H9 (cell line): ENCODE data around the gene OVOL2. TPM values are rescaled to one million over a fixed set of nuclear protein-coding genes. Genes with fewer than 3 reads are reported as not detected.

Source experiments
- DNase-seq: peaks from one replicate; pipeline ENCODE4 v3.0.0-alpha.2; 2017
- H2AFZ ChIP-seq: one replicate; pipeline ENCODE4 v1.6.1; 2013; ENCODE audit warnings: mild to moderate bottlenecking, low read length, control low read depth, moderate library complexity
- H2AK5ac ChIP-seq: 2 replicates; pipeline ENCODE4 v1.6.1; 2013; ENCODE audit warnings: low read length, control low read depth, mixed read lengths; ENCODE audit not compliant: insufficient read length
- H2BK120ac ChIP-seq: one replicate; pipeline ENCODE4 v1.6.1; 2013; ENCODE audit warnings: low read depth, mild to moderate bottlenecking, low read length, control low read depth, inconsistent platforms; ENCODE audit not compliant: poor library complexity, severe bottlenecking
- H2BK12ac ChIP-seq: 2 replicates; pipeline ENCODE4 v1.6.1; 2013; ENCODE audit warnings: low read length, control low read depth, mixed read lengths, low read depth; ENCODE audit not compliant: insufficient read length
- H2BK15ac ChIP-seq: 2 replicates; pipeline ENCODE4 v1.6.1; 2013; ENCODE audit warnings: low read depth, low read length, control low read depth
- H2BK20ac ChIP-seq: one replicate; pipeline ENCODE4 v1.6.1; 2013; ENCODE audit warnings: low read depth, mild to moderate bottlenecking, low read length, control low read depth, inconsistent platforms; ENCODE audit not compliant: poor library complexity, severe bottlenecking
- H2BK5ac ChIP-seq: 2 replicates; pipeline ENCODE4 v1.6.1; 2013; ENCODE audit warnings: low read length, control low read depth, mixed read lengths; ENCODE audit not compliant: insufficient read length
- H3K14ac ChIP-seq: 2 replicates; pipeline ENCODE4 v1.6.1; 2013; ENCODE audit warnings: low read length, control low read depth; ENCODE audit not compliant: insufficient read depth
- H3K18ac ChIP-seq: 2 replicates; pipeline ENCODE4 v1.6.1; 2013; ENCODE audit warnings: low read depth, mild to moderate bottlenecking, mixed read lengths, low read length, control low read depth; ENCODE audit not compliant: insufficient read length
- H3K23ac ChIP-seq: 2 replicates; pipeline ENCODE4 v1.6.1; 2013; ENCODE audit warnings: low read length, control low read depth, mixed read lengths, low read depth; ENCODE audit not compliant: insufficient read length
- H3K23me2 ChIP-seq: 2 replicates; pipeline ENCODE4 v1.6.1; 2013; ENCODE audit warnings: low read depth, mild to moderate bottlenecking, mixed read lengths, low read length, control low read depth; ENCODE audit not compliant: insufficient read length, poor library complexity, severe bottlenecking
- H3K27ac ChIP-seq: 2 replicates; pipeline ENCODE4 v1.5.1; 2013; ENCODE audit warnings: low read length, control low read depth, mixed read lengths, low read depth; ENCODE audit not compliant: insufficient read length
- H3K27me3 ChIP-seq: 2 replicates; pipeline ENCODE4 v1.6.1; 2013; ENCODE audit warnings: low read length, control low read depth, inconsistent platforms; ENCODE audit not compliant: insufficient read depth
- H3K4ac ChIP-seq: 2 replicates; pipeline ENCODE4 v1.6.1; 2013; ENCODE audit warnings: low read depth, mild to moderate bottlenecking, control low read depth, inconsistent platforms, low read length, moderate library complexity
- H3K4me1 ChIP-seq: 2 replicates; pipeline ENCODE4 v1.6.1; 2013; ENCODE audit warnings: low read length, control low read depth, inconsistent platforms; ENCODE audit not compliant: insufficient read depth
- H3K4me2 ChIP-seq: 2 replicates; pipeline ENCODE4 v1.6.1; 2013; ENCODE audit warnings: low read length, control low read depth, mixed read lengths; ENCODE audit not compliant: insufficient read length, insufficient read depth
- H3K56ac ChIP-seq: 2 replicates; pipeline ENCODE4 v1.6.1; 2013; ENCODE audit warnings: low read depth, mild to moderate bottlenecking, mixed read lengths, low read length, control low read depth; ENCODE audit not compliant: insufficient read length
- H3K79me1 ChIP-seq: 2 replicates; pipeline ENCODE4 v1.6.1; 2013; ENCODE audit warnings: low read depth, mild to moderate bottlenecking, moderate library complexity, low read length, control low read depth, inconsistent platforms; ENCODE audit not compliant: insufficient read depth, poor library complexity, severe bottlenecking
- H3K79me2 ChIP-seq: 2 replicates; pipeline ENCODE4 v1.6.1; 2013; ENCODE audit warnings: low read length, control low read depth, inconsistent platforms; ENCODE audit not compliant: insufficient read depth
- H3K9ac ChIP-seq: 2 replicates; pipeline ENCODE4 v1.6.1; 2013; ENCODE audit warnings: low read length, control low read depth, mixed read lengths; ENCODE audit not compliant: insufficient read length; ENCODE audit errors: extremely low read depth
- H3K9me3 ChIP-seq: one replicate; pipeline ENCODE4 v1.6.1; 2013; ENCODE audit warnings: low read depth, low read length, inconsistent platforms; ENCODE audit not compliant: control insufficient read depth
- H3T11ph ChIP-seq: one replicate; pipeline ENCODE4 v1.6.1; 2013; ENCODE audit warnings: mild to moderate bottlenecking, low read length, control low read depth, inconsistent platforms
- H4K20me1 ChIP-seq: one replicate; pipeline ENCODE4 v1.6.1; 2013; ENCODE audit not compliant: control insufficient read depth, insufficient read length, insufficient read depth
- H4K5ac ChIP-seq: 2 replicates; pipeline ENCODE4 v1.6.1; 2013; ENCODE audit warnings: low read depth, mild to moderate bottlenecking, mixed read lengths, low read length, control low read depth; ENCODE audit not compliant: insufficient read length
- H4K8ac ChIP-seq: replicated peaks from 2 replicates; pipeline ENCODE4 v1.6.1; 2013; ENCODE audit warnings: low read length, control low read depth, mixed read lengths, low read depth; ENCODE audit not compliant: insufficient read length
- H4K91ac ChIP-seq: 2 replicates; pipeline ENCODE4 v1.6.1; 2013; ENCODE audit warnings: low read depth, mild to moderate bottlenecking, moderate library complexity, mixed read lengths, low read length, control low read depth; ENCODE audit not compliant: insufficient read length
- H3K27ac Mint-ChIP-seq, 3 experiments: 2 replicates in 2 of 3; 3 replicates in 1 of 3; pipeline ENCODE4 v1.8.0; 2020 to 2021; ENCODE audit warnings: mixed read lengths in 3 of 3, mild to moderate bottlenecking in 1 of 3, moderate library complexity in 1 of 3
- H3K27me3 Mint-ChIP-seq: 2 replicates; pipeline ENCODE4 v1.8.0; 2021; ENCODE audit warnings: low read depth, mild to moderate bottlenecking, moderate library complexity, mixed read lengths
- H3K36me3 Mint-ChIP-seq, 3 experiments: 2 replicates in 2 of 3; 3 replicates in 1 of 3; pipeline ENCODE4 v1.8.0; 2020 to 2021; ENCODE audit warnings: low read depth in 3 of 3, mixed read lengths in 3 of 3; ENCODE audit not compliant: insufficient read depth in 1 of 3
- H3K4me1 Mint-ChIP-seq, 2 experiments: 2 replicates each; pipeline ENCODE4 v1.8.0; 2020; ENCODE audit warnings: mixed read lengths in 2 of 2
- H3K4me3 Mint-ChIP-seq, 2 experiments: 2 replicates in 1 of 2; 3 replicates in 1 of 2; pipeline ENCODE4 v1.8.0; 2020 to 2021; ENCODE audit warnings: mild to moderate bottlenecking in 2 of 2, mixed read lengths in 2 of 2, moderate library complexity in 1 of 2
- H3K9me3 Mint-ChIP-seq, 2 experiments: 2 replicates in 1 of 2; 3 replicates in 1 of 2; pipeline ENCODE4 v1.8.0; 2020; ENCODE audit warnings: mild to moderate bottlenecking in 2 of 2, mixed read lengths in 2 of 2, moderate library complexity in 1 of 2
- WGBS: extraction: QIAGEN DNeasy Blood & Tissue Kit; methylation state at CpG from one replicate; pipeline ENCODE4 v1.1.7; 2013; ENCODE audit warnings: missing lambda C conversion rate, low lambda C conversion rate, mixed read lengths; ENCODE audit not compliant: insufficient read length; ENCODE audit errors: extremely low coverage; 5-methylcytosine and 5-hydroxymethylcytosine counted together
- total RNA-seq: library from RNA; stranded (reverse); gene quantifications from 2 replicates; pipeline ENCODE4 v1.2.1, GENCODE V29; 2021
- TF ChIP-seq, protein P1 (sequence below): fragments of 200-600 bp; sonication (generic); conservative IDR thresholded peaks from 3 replicates; pipeline ENCODE4 v1.8.0; 2021; ENCODE audit warnings: antibody characterized with exemption, mild to moderate bottlenecking

Gene OVOL2
- total RNA-seq, 1 experiment from 2014 or later, result 5.8 TPM

DNA sequence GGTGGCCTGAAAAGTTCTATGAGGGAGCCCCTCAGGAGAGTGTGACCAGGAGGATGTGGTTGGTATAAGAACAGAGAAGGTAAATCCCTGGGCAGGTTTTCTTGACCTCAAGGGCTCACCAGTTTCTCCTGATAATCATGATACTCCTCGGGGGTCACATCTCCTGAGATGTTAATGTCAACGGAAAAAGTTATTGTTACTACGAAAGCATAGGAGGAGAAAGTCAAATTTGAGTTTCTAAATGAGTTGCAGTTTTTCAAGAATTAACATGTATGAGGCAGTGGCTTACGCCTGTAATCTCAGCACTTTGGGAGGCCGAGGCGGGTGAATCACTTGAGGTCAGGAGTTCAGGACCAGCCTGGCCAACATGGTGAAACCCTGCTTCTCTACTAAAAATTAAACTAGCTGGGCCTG, 65.5 kb downstream of the OVOL2 start:
- Histone ChIP-seq H3K79me2 (no peaks in the 10 kb centered on the region), H3K56ac (no peak overlapping the region), H4K20me1 (no peaks in the 10 kb centered on the region), H3K4me2 (no peak overlapping the region), H3T11ph (no peak overlapping the region), H3K4me1 (no peaks in the 10 kb centered on the region), H3K27me3 (no peaks in the 10 kb centered on the region), H2BK15ac (no peak overlapping the region), H2BK5ac (no peak overlapping the region), H3K79me1 (peaks cover 3% of the 10 kb centered on the region), H3K9ac (no peak overlapping the region), H3K23ac (no peak overlapping the region), H2BK20ac (no peak overlapping the region), H4K5ac (no peak overlapping the region), H3K14ac (no peak overlapping the region), H4K91ac (no peak overlapping the region), H2AK5ac (no peak overlapping the region), H2BK120ac (no peak overlapping the region), H3K18ac (no peak overlapping the region), H3K27ac (no peak overlapping the region), H2BK12ac (no peak overlapping the region), H3K9me3 (no peaks in the 10 kb centered on the region), H3K4ac (no peak overlapping the region), H4K8ac (no peak overlapping the region), H3K23me2 (no peaks in the 10 kb centered on the region), H2AFZ (no peak overlapping the region)
- peaks cover 18 to 37% (median 31%) of the 10 kb centered on the region in 3 experiments; a peak in 6 of 7 replicates for H3K36me3 Mint-ChIP-seq
- no peak for DNase-seq
- no peak overlapping the region for H3K4me3 Mint-ChIP-seq
- H3K27ac Mint-ChIP-seq, result peak overlapping the region in 2 of 3 experiments; percentile 52 to 73; a peak in 4 of 7 replicates
- peaks cover 8 to 9% of the 10 kb centered on the region in 2 experiments for H3K4me1 Mint-ChIP-seq
- H3K27me3 Mint-ChIP-seq, result no peaks in the 10 kb centered on the region
- WGBS, result no CpG with 5 or more reads among the region's 6 CpGs
- no peaks in the 10 kb centered on the region for H3K9me3 Mint-ChIP-seq
- TF ChIP-seq, protein P1, sequence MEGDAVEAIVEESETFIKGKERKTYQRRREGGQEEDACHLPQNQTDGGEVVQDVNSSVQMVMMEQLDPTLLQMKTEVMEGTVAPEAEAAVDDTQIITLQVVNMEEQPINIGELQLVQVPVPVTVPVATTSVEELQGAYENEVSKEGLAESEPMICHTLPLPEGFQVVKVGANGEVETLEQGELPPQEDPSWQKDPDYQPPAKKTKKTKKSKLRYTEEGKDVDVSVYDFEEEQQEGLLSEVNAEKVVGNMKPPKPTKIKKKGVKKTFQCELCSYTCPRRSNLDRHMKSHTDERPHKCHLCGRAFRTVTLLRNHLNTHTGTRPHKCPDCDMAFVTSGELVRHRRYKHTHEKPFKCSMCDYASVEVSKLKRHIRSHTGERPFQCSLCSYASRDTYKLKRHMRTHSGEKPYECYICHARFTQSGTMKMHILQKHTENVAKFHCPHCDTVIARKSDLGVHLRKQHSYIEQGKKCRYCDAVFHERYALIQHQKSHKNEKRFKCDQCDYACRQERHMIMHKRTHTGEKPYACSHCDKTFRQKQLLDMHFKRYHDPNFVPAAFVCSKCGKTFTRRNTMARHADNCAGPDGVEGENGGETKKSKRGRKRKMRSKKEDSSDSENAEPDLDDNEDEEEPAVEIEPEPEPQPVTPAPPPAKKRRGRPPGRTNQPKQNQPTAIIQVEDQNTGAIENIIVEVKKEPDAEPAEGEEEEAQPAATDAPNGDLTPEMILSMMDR, result no peak
